Measurements from ENCODE around the gene JMJD6.
A peak's percentile ranks its signal among the peaks of the same experiment; 100 is the strongest.
"Not testable (repeated sequence)": the region's sequence is repeated elsewhere in the genome, so short reads cannot be mapped to it uniquely, and the experiment has no call there.

Gene JMJD6

GRCh38 chr17:76736349-76737081 is 10.1 kb upstream of the JMJD6 start:
- DNase-seq (ENCODE audit: low spot score) = peak; percentile 50

GRCh38 chr17:76735586-76736348 is 9.4 kb upstream of the JMJD6 start:
- DNase-seq (ENCODE audit: low spot score) = peak; percentile 38

- no peak for DNase-seq (ENCODE audit: low spot score)
These were observed 8.6 kb upstream of the JMJD6 start for GRCh38 chr17:76735006-76735405.

GRCh38 chr17:76734080-76734840 is 7.9 kb upstream of the JMJD6 start:
- DNase-seq (ENCODE audit: low spot score) = no peak

- DNase-seq (ENCODE audit: low spot score) = no peak
These were observed 7.2 kb upstream of the JMJD6 start for GRCh38 chr17:76733618-76733957.

GRCh38 chr17:76732734-76733617 is 6.6 kb upstream of the JMJD6 start:
- DNase-seq (ENCODE audit: low spot score) = no peak

- not testable (repeated sequence) for DNase-seq (ENCODE audit: low spot score)
These were observed 5.7 kb upstream of the JMJD6 start for GRCh38 chr17:76731800-76732733.

- no peak for DNase-seq (ENCODE audit: low spot score)
These were observed 1.5 kb upstream of the JMJD6 start for GRCh38 chr17:76727745-76728456.

- peak; percentile 82 for DNase-seq (ENCODE audit: low spot score)
These were observed 641 bp upstream of the JMJD6 start, which contains the start of gene METTL23 for GRCh38 chr17:76726776-76727718. METTL23 (plus strand) TSS chr17:76726839; CDS start chr17:76729711, 2,872 bp downstream.

GRCh38 chr17:76725580-76726230 is 701 bp downstream of the JMJD6 start:
- DNase-seq (ENCODE audit: low spot score) = peak; percentile 63

- no peak for DNase-seq (ENCODE audit: low spot score)
These were observed 2.6 kb downstream of the JMJD6 start for GRCh38 chr17:76723812-76724211.

- DNase-seq (ENCODE audit: low spot score) = not testable (repeated sequence)
These were observed 3.4 kb downstream of the JMJD6 start for GRCh38 chr17:76722977-76723376.

- no peak for DNase-seq (ENCODE audit: low spot score)
These were observed 4.1 kb downstream of the JMJD6 start for GRCh38 chr17:76722279-76722678.

GRCh38 chr17:76721463-76721862 is 4.9 kb downstream of the JMJD6 start:
- DNase-seq (ENCODE audit: low spot score) = no peak

- no peak for DNase-seq (ENCODE audit: low spot score)
These were observed 5.5 kb downstream of the JMJD6 start for GRCh38 chr17:76720941-76721340.

GRCh38 chr17:76720211-76720610 is 6.2 kb downstream of the JMJD6 start:
- no peak for DNase-seq (ENCODE audit: low spot score)

- DNase-seq (ENCODE audit: low spot score) = no peak
These were observed 7.9 kb downstream of the JMJD6 start for GRCh38 chr17:76718516-76718915.

- no peak for DNase-seq (ENCODE audit: low spot score)
These were observed 9.6 kb downstream of the JMJD6 start for GRCh38 chr17:76716839-76717215.

Measured in SK-N-DZ (cell line).